Measurements from ENCODE around the gene C20orf202. TPM values are rescaled to one million over a fixed set of nuclear protein-coding genes. Genes with fewer than 3 reads are reported as not detected.

Gene C20orf202
- total RNA-seq, 1 donor from 2014 or later = not detected

DNA sequence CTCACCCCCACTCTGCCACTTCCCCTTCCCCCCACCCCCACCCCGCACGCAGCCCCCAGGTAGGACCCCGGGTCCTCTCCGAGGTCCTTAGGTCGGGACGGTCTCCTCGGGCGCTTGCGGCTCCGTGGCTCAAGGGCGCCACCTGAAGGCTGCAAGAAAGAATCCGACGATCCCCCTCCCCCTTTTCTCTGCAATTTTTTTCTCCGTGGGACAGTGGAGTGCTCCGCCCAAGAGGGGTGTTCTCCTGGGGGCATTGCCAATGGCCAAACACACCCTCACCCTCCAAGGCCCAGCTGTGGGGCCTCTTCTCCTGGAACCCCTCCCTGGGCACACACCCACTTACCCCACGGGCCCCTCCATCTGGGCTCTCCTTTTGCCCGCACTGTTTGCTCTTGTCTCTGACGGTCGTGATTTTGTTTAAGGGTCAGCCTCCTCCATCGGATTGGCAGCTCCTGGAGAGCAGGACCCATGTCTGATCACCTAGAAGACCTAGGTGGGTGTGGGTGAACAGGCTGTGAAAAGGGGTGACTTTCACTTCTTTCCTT is 17.4 kb upstream of the C20orf202 start:
- ATAC-seq (ENCODE audit: low read depth) (peak; percentile 71), DNase-seq (no peak)
- H3K9me3 Mint-ChIP-seq = no peaks in the 10 kb centered on the region
- ChIA-PET POLR2A (no interaction called here), CTCF (no interaction called here)
- no peak overlapping the region for H3K27ac Mint-ChIP-seq
- H3K4me3 Mint-ChIP-seq = peak overlapping the region; percentile 58
- H3K36me3 Mint-ChIP-seq (ENCODE audit: low read depth) = peaks cover 3% of the 10 kb centered on the region
- TF ChIP-seq, protein P1, sequence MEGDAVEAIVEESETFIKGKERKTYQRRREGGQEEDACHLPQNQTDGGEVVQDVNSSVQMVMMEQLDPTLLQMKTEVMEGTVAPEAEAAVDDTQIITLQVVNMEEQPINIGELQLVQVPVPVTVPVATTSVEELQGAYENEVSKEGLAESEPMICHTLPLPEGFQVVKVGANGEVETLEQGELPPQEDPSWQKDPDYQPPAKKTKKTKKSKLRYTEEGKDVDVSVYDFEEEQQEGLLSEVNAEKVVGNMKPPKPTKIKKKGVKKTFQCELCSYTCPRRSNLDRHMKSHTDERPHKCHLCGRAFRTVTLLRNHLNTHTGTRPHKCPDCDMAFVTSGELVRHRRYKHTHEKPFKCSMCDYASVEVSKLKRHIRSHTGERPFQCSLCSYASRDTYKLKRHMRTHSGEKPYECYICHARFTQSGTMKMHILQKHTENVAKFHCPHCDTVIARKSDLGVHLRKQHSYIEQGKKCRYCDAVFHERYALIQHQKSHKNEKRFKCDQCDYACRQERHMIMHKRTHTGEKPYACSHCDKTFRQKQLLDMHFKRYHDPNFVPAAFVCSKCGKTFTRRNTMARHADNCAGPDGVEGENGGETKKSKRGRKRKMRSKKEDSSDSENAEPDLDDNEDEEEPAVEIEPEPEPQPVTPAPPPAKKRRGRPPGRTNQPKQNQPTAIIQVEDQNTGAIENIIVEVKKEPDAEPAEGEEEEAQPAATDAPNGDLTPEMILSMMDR (IDR thresholded peaks at IDR 0.05) = no peak
- H3K27me3 Mint-ChIP-seq = peaks cover 26% of the 10 kb centered on the region
- intact Hi-C loops (cut with micrococcal nuclease) = no loop called here
- H3K4me1 Mint-ChIP-seq = peaks cover 11% of the 10 kb centered on the region

DNA sequence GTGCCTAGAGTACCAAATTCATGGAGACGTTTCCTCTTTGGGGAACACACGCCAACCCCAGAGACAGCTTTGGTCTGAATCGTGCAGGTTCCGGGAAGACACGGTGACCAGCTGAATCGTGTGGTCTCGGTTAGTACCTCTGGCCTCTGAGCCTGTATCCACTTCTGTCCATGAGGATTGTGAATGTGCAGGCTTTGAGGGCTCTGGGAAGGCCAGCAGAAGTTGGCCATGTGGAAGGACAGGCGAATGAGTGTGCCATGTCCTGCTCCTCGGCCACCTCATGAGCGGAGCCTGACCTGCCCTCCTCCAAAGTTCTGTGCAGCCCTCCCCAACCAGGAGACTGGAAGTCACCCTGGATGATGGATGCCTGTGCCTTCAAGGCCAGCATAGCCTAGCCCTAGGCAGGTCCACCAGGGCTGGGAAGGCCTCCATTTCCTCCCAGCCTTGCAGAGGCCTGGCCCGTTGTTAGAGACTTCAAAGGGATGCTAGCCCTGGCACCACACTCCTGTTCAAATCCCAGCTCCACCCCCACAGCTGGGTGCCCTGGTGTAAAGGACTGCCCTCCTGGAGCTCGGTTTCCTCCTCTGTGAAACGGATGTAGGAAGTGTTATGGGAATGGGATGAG is 16.8 kb upstream of the C20orf202 start:
- Mint-ChIP-seq H3K27me3 (peaks cover 26% of the 10 kb centered on the region), H3K4me1 (peaks cover 11% of the 10 kb centered on the region), H3K27ac (no peak overlapping the region), H3K36me3 (ENCODE audit: low read depth) (no peaks in the 10 kb centered on the region), H3K9me3 (no peaks in the 10 kb centered on the region), H3K4me3 (no peak overlapping the region)
- intact Hi-C loops (cut with micrococcal nuclease) = no loop called here
- DNase-seq = no peak
- TF ChIP-seq, protein P1 (IDR thresholded peaks at IDR 0.05) = no peak
- ChIA-PET CTCF (no interaction called here), POLR2A (no interaction called here)
- no peak for ATAC-seq (ENCODE audit: low read depth)

DNA sequence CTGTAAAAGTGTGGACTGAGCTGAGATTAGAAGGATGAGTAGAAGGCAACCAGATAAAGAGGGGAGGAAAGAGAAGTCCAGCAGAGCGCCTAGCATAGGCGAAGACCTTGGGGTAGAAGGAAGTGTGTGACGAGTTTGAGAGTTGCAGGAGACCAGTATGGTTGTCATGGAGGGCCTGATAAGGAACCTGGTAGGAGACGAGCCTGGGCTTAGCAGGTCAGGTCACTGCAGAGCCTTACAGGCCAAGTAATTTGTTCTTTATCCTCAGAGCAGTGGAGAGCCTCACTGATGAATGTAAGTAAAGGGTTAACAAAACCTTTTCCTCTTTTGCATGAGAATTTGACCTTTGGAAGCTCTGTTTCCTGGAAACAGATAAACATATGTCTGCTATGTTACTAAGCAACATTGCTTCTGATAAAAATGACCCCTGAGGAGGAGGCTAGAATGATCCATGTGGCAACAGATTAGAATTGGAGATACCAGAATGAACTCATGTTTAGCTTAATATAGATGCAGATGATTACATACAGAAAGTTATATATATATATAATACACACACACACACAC is 15.6 kb upstream of the C20orf202 start:
- intact Hi-C loops (cut with micrococcal nuclease) = no loop called here

DNA sequence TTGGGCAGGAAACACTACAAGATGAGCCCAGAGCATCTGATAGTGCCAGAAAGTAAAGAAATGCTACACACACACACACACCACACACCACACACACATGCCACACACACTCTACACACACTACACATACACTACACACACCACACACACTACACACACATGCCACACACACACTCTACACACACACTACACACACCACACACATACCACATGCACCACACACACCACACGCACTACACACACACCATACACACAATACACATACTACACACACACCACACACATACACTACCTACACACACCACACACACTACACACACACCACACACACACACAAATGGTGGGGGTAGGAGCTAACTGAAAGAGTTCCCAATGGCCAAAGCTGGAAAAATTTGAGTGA is 14.9 kb upstream of the C20orf202 start:
- Mint-ChIP-seq H3K27me3 (peaks cover 25% of the 10 kb centered on the region), H3K4me1 (peaks cover 11% of the 10 kb centered on the region), H3K27ac (no peak overlapping the region), H3K36me3 (ENCODE audit: low read depth) (no peaks in the 10 kb centered on the region), H3K4me3 (no peak overlapping the region), H3K9me3 (no peaks in the 10 kb centered on the region)
- intact Hi-C loops (cut with micrococcal nuclease) = no loop called here
- DNase-seq (no peak), ATAC-seq (ENCODE audit: low read depth) (no peak)
- TF ChIP-seq, protein P1 (IDR thresholded peaks at IDR 0.05) = no peak
- ChIA-PET POLR2A (no interaction called here), CTCF (no interaction called here)

More for the DNA sequence above, 15.6 kb upstream of the C20orf202 start:
- no peak overlapping the region for H3K27ac Mint-ChIP-seq
- DNase-seq = no peak
- no peak overlapping the region for H3K4me3 Mint-ChIP-seq
- ChIA-PET POLR2A (no interaction called here), CTCF (no interaction called here)
- H3K36me3 Mint-ChIP-seq (ENCODE audit: low read depth) = no peaks in the 10 kb centered on the region
- no peaks in the 10 kb centered on the region for H3K9me3 Mint-ChIP-seq
- no peak for ATAC-seq (ENCODE audit: low read depth)
- H3K4me1 Mint-ChIP-seq = peaks cover 11% of the 10 kb centered on the region
- TF ChIP-seq, protein P1 (IDR thresholded peaks at IDR 0.05) = no peak
- peaks cover 26% of the 10 kb centered on the region for H3K27me3 Mint-ChIP-seq

DNA sequence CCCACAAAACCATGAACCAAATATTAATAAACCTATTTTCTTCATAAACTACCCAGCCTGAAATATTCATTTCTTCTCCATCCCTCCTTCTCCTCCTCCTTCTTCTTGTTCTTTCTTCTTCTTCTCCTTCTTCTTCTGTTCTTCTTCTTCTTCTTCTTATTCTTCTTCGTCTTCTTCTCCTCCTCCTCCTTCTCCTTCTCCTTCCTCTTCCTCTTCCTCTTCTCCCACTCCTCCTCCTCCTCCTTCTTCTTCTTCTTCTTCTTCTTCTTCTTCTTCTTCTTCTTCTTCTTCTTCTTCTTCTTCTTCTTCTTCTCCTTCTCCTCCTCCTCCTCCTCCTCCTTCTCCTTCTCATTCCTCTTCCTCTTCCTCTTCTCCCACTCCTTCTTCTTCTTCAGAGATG is 13.4 kb upstream of the C20orf202 start:
- TF ChIP-seq, protein P1 (IDR thresholded peaks at IDR 0.05) = no peak
- Mint-ChIP-seq H3K27ac (no peak overlapping the region), H3K4me1 (peaks cover 4% of the 10 kb centered on the region), H3K9me3 (no peaks in the 10 kb centered on the region), H3K4me3 (no peak overlapping the region), H3K36me3 (ENCODE audit: low read depth) (no peaks in the 10 kb centered on the region), H3K27me3 (peaks cover 11% of the 10 kb centered on the region)
- DNase-seq (no peak), ATAC-seq (ENCODE audit: low read depth) (no peak)
- ChIA-PET CTCF (no interaction called here), POLR2A (no interaction called here)
- intact Hi-C loops (cut with micrococcal nuclease) = no loop called here

Data from activated B cell treated with CpG ODN at 0.5 μM for 24 hours (primary cell).